PFSK-1 (cell line): ENCODE measurements around the gene POGLUT3.

Experiments
- FOXP2 ChIP-seq: optimal IDR thresholded peaks from 2 replicates; pipeline ENCODE3; 2011; ENCODE audit warnings: borderline replicate concordance, control low read depth, inconsistent platforms; ENCODE audit not compliant: insufficient read depth; ENCODE audit errors: extremely low read length, extremely low read depth
- POLR2AphosphoS5 ChIP-seq: IDR thresholded peaks from 2 replicates; pipeline ENCODE4 v1.6.1; 2012; ENCODE audit warnings: low read depth, mild to moderate bottlenecking, control low read depth, low read length, moderate library complexity
- REST ChIP-seq, 2 experiments: IDR thresholded peaks; 2 replicates each; pipeline versions ENCODE4 v1.6.1 to v1.8.0; 2011 to 2012; ENCODE audit warnings: low read depth in 2 of 2, low read length in 2 of 2, control low read depth in 1 of 2, inconsistent platforms in 1 of 2, mild to moderate bottlenecking in 1 of 2, moderate library complexity in 1 of 2; ENCODE audit not compliant: insufficient read depth in 1 of 2
- SIN3A ChIP-seq: IDR thresholded peaks from 2 replicates; pipeline ENCODE4 v1.6.1; 2012; ENCODE audit warnings: mild to moderate bottlenecking, low read length, moderate library complexity, borderline replicate concordance; ENCODE audit not compliant: insufficient read depth
- TAF1 ChIP-seq: IDR thresholded peaks from 2 replicates; pipeline ENCODE4 v1.6.1; 2012; ENCODE audit warnings: low read length, control low read depth, borderline replicate concordance; ENCODE audit not compliant: insufficient read depth

The POGLUT3 gene

DNA sequence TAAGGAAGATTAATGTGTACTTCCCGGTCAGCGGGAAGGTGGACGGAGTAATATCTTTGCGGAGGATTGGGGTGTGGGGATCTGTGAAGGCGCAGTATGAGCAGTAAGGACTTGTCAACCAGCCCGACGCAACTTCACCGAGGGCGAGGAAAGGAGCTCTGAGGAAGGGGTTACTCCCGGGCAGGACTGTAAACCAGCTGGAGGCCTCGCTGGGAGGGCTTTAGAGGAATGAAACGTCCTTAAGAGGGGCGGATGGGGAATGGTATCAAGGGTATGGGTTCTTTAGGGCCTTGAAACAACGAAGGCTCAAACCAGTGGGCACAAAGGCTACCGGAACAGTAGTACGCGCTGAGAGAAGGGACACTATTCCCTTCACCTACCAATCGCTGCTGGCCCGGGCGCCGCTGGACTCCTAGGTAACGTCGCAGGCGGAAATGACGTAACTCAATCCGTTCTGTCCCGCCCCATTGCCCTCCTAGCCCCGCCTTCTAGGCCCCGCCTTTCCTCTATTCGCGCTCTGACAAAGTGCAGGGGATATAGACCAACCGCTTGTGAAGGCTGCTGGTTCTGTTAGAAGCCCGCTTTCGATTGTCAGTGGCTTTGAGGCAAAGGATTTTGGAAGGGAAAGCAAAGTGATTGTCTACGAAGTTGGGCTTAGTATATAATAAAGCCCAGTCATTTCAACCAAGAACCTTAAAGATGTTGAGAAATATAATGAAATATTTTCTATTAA is 30.9 kb downstream of the POGLUT3 start, which contains the start of gene C11orf65:
C11orf65 (minus strand) TSS at position 439 of the 733 bp plus-strand sequence. CDS start 5,970 bp downstream, outside the sequence.
- TF ChIP-seq SIN3A, result peak; percentile 77; the same call in 1 of the 2 replicates
- TF ChIP-seq REST (IDR thresholded peaks at IDR 0.05; ENCODE audit: insufficient read depth in 1 of 2, low read depth in 2 of 2, low read length in 2 of 2), result peak in 1 of 2 experiments; percentile 47; a peak in 1 of 4 replicates
- peak; percentile 70; the same call in 1 of the 2 replicates for TF ChIP-seq TAF1
- TF ChIP-seq FOXP2, result peak; percentile 36
- peak; percentile 99 for TF ChIP-seq POLR2AphosphoS5

GRCh38 chr11:108466405-108466804 is 31.8 kb downstream of the POGLUT3 start:
- TF ChIP-seq REST (IDR thresholded peaks at IDR 0.05; ENCODE audit: insufficient read depth in 1 of 2, low read depth in 2 of 2, low read length in 2 of 2) (no peak), TAF1 (no peak), POLR2AphosphoS5 (no peak), FOXP2 (no peak), SIN3A (no peak)

GRCh38 chr11:108453207-108453835 is 44.9 kb downstream of the POGLUT3 start:
- TF ChIP-seq FOXP2 (no peak), SIN3A (no peak), POLR2AphosphoS5 (no peak), TAF1 (no peak), REST (IDR thresholded peaks at IDR 0.05; ENCODE audit: insufficient read depth in 1 of 2, low read depth in 2 of 2, low read length in 2 of 2) (no peak)
